ENCODE measurements around the gene UPK3BL1. TPM values are rescaled to one million over a fixed set of nuclear protein-coding genes. Genes with fewer than 3 reads are reported as not detected.
"Not testable (repeated sequence)": the region's sequence is repeated elsewhere in the genome, so short reads cannot be mapped to it uniquely, and the experiment has no call there.

Gene UPK3BL1
- total and polyA plus RNA-seq, 2 of the 4 experiments (the other 2 are of a cell fraction), result 1.6 to 21.1 TPM

DNA sequence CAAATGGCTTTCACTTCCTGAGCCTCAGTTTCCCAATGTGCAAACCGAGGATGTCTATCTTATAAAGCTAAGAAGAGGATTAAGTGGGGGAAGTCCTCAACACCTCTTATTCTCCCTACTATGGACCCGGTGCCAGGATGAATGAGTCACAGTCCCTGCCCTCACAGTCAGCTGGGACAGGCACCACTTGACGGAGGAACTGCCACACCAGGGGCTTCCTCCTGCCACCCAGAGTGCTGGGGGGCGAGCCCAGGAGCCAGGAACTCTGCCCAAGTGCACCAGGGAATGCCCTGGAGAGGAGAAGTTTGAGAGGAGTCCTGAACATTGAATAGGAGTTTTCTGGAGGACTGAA is 28.3 kb downstream of the UPK3BL1 start:
- CTCF ChIA-PET; H2AK5ac ChIP-seq (ENCODE audit: low read depth, low read length); ATAC-seq (ENCODE audit: low read depth); H3K4me2 ChIP-seq (ENCODE audit: low read depth, low read length); H3K4me3 ChIP-seq (ENCODE audit: insufficient read depth, low read depth, low read length); H3K56ac ChIP-seq (ENCODE audit: extremely low read depth, insufficient read depth, low read length); POLR2A ChIA-PET (ENCODE audit: unreplicated experiment); H2BK120ac ChIP-seq (ENCODE audit: low read depth, low read length); H3K27ac ChIP-seq (ENCODE audit: insufficient read depth, low read length); H3K9me3 ChIP-seq (ENCODE audit: control insufficient read depth, insufficient read depth, low read length); H3K23ac ChIP-seq (ENCODE audit: low read depth, low read length); H3K18ac ChIP-seq (ENCODE audit: low read depth, low read length); H2AK9ac ChIP-seq (replicated peaks; ENCODE audit: low read depth, low read length, poor library complexity); H2BK20ac ChIP-seq (ENCODE audit: low read depth, low read length); H2BK5ac ChIP-seq (ENCODE audit: low read depth, low read length, poor library complexity, severe bottlenecking); H3K4ac ChIP-seq (ENCODE audit: low read depth, low read length); H3K36me3 ChIP-seq (ENCODE audit: control insufficient read depth, insufficient read depth, low read length); H3K79me1 ChIP-seq (ENCODE audit: low read depth in 1 of 2, low read length in 2 of 2); in situ Hi-C loops (cut with MboI; ENCODE audit: low sequenced_read_pairs); H3K9ac ChIP-seq (ENCODE audit: low read depth, low read length); H3K4me1 ChIP-seq (ENCODE audit: control insufficient read depth, insufficient read depth, low read length); H2BK15ac ChIP-seq (ENCODE audit: low read depth, low read length); dilution Hi-C loops (cut with HindIII; ENCODE audit: low sequenced_read_pairs, unreplicated experiment); H4K91ac ChIP-seq (ENCODE audit: insufficient read depth, low read depth, low read length); H4K8ac ChIP-seq (ENCODE audit: low read depth in 2 of 2, low read length in 2 of 2); H4K5ac ChIP-seq (ENCODE audit: low read depth, low read length); H3K27me3 ChIP-seq (ENCODE audit: control insufficient read depth, insufficient read depth, low read length); H4K20me1 ChIP-seq (ENCODE audit: insufficient read depth, low read length); H3K14ac ChIP-seq (replicated peaks; ENCODE audit: low read depth, low read length); BruUV-seq (replicated peaks); DNase-seq; H3K9me1 ChIP-seq (ENCODE audit: insufficient read depth, low read length); H2AFZ ChIP-seq (replicated peaks; ENCODE audit: low read length, poor library complexity); intact Hi-C loops (cut with micrococcal nuclease): not testable (repeated sequence)
- WGBS, 2 experiments (ENCODE audit: extremely low coverage in 2 of 2, insufficient read length in 1 of 2), result no CpG with 5 or more reads among the region's 4 CpGs

DNA sequence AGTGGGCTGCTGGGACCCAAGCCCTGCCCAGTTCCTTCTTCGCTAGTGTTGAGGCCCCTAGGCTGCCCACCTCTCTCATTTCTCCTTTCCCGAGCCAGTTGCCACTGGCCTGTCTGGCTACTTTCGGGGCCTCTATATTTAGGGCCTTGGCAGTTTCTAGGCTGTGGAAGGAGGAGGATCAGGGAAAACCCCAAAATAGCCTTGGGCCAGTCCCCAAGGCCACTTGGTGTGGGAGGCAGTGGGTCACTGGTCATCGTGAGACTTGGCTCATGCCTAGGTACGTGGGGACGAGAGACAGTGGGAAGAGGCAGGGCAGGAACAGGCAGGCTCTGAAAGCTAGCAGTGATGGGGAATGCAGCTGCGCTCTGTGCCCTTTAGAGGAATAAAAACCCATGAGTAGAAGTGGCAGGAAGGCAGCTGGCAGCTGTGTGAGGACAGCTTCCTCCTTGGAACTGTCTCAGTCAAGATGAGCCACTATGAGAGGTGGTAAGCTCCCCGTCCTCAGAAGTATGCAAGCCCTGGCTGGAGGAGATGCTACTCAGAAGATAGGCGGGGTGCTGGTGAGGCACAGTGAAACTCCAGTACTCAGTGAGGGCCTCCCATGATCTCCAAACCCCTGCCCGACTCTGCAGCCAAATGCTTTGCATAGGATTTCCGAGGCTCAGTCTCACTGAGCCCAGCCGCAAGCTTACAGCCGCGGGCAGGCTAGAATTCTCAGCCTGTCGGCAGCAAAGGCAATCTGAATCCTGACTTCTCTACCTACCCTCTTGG is 28.8 kb downstream of the UPK3BL1 start:
- H3K14ac ChIP-seq (replicated peaks; ENCODE audit: low read depth, low read length); H2BK5ac ChIP-seq (ENCODE audit: low read depth, low read length, poor library complexity, severe bottlenecking); H4K5ac ChIP-seq (ENCODE audit: low read depth, low read length); H3K4me1 ChIP-seq (ENCODE audit: control insufficient read depth, insufficient read depth, low read length); H3K27ac ChIP-seq (ENCODE audit: insufficient read depth, low read length); H3K23ac ChIP-seq (ENCODE audit: low read depth, low read length); dilution Hi-C loops (cut with HindIII; ENCODE audit: low sequenced_read_pairs, unreplicated experiment); H3K56ac ChIP-seq (ENCODE audit: extremely low read depth, insufficient read depth, low read length); H3K27me3 ChIP-seq (ENCODE audit: control insufficient read depth, insufficient read depth, low read length); H3K9ac ChIP-seq (ENCODE audit: low read depth, low read length); H2AK5ac ChIP-seq (ENCODE audit: low read depth, low read length); in situ Hi-C loops (cut with MboI; ENCODE audit: low sequenced_read_pairs); H3K4ac ChIP-seq (ENCODE audit: low read depth, low read length); BruUV-seq (replicated peaks); ATAC-seq (ENCODE audit: low read depth); H3K9me3 ChIP-seq (ENCODE audit: control insufficient read depth, insufficient read depth, low read length); H2BK15ac ChIP-seq (ENCODE audit: low read depth, low read length); H3K9me1 ChIP-seq (ENCODE audit: insufficient read depth, low read length); H3K4me3 ChIP-seq (ENCODE audit: insufficient read depth, low read depth, low read length); intact Hi-C loops (cut with micrococcal nuclease); POLR2A ChIA-PET (ENCODE audit: unreplicated experiment); DNase-seq; H4K20me1 ChIP-seq (ENCODE audit: insufficient read depth, low read length); H3K36me3 ChIP-seq (ENCODE audit: control insufficient read depth, insufficient read depth, low read length); H2BK20ac ChIP-seq (ENCODE audit: low read depth, low read length); H3K79me1 ChIP-seq (ENCODE audit: low read depth in 1 of 2, low read length in 2 of 2); H4K91ac ChIP-seq (ENCODE audit: insufficient read depth, low read depth, low read length); H2BK120ac ChIP-seq (ENCODE audit: low read depth, low read length); H2AFZ ChIP-seq (replicated peaks; ENCODE audit: low read length, poor library complexity); H2AK9ac ChIP-seq (replicated peaks; ENCODE audit: low read depth, low read length, poor library complexity); CTCF ChIA-PET; H3K18ac ChIP-seq (ENCODE audit: low read depth, low read length); H4K8ac ChIP-seq (ENCODE audit: low read depth in 2 of 2, low read length in 2 of 2); H3K4me2 ChIP-seq (ENCODE audit: low read depth, low read length): not testable (repeated sequence)
- WGBS, 2 experiments (ENCODE audit: extremely low coverage in 2 of 2, insufficient read length in 1 of 2), result no CpG with 5 or more reads among the region's 15 CpGs

Data from IMR-90 (cell line).